Caco-2 (cell line): ENCODE data around the gene USP32. TPM values are rescaled to one million over a fixed set of nuclear protein-coding genes. Genes with fewer than 3 reads are reported as not detected.
A peak's percentile ranks its signal among the peaks of the same experiment; 100 is the strongest.

ENCODE experiments used
- BruUV-seq: library from RNA; stranded (reverse); fragments of 400-500 nt; replicated peaks from 2 replicates; lab custom pipeline; 2021; lab: Mats Ljungman, UMichigan
- CTCF ChIA-PET: fragments of 300-600 bp; sonication (Branson Sonifier 250); formaldehyde crosslinking; loops from one replicate; lab custom pipeline; 2022; ENCODE audit warnings: antibody characterized with exemption; lab: Charles Lee
- POLR2A ChIA-PET: fragments of 300-600 bp; sonication (Branson Sonifier 250); formaldehyde crosslinking; loops from one replicate; lab custom pipeline; 2022; ENCODE audit warnings: antibody characterized with exemption; lab: Charles Lee
- DNase-seq, 2 experiments: peaks; one replicate each; pipeline versions ENCODE4 v3.0.0 to v3.0.0-alpha.2; 2020 to 2022
- H3K27me3 ChIP-seq: replicated peaks from 2 replicates; pipeline ENCODE4 v1.6.0; 2011; ENCODE audit warnings: low read length; ENCODE audit not compliant: control insufficient read depth, insufficient read depth
- H3K36me3 ChIP-seq: 2 replicates; pipeline ENCODE4 v1.5.1; 2011; ENCODE audit warnings: low read length; ENCODE audit not compliant: control insufficient read depth, insufficient read depth
- H3K4me1 ChIP-seq: fragments of 250-450 bp; sonication (Bioruptor Pico); 2 replicates; pipeline ENCODE4 v1.5.1; 2020; ENCODE audit warnings: mild to moderate bottlenecking
- H3K4me3 ChIP-seq: 2 replicates; pipeline ENCODE4 v1.5.1; 2011; ENCODE audit warnings: low read depth, mild to moderate bottlenecking, control low read depth, low read length
- H3K9me3 ChIP-seq: fragments of 250-450 bp; sonication (Bioruptor Pico); 2 replicates; pipeline ENCODE4 v1.5.1; 2020; ENCODE audit warnings: mild to moderate bottlenecking, moderate library complexity
- H3K27ac Mint-ChIP-seq: one replicate; pipeline ENCODE4 v1.8.0; 2022; ENCODE audit warnings: mixed read lengths; ENCODE audit not compliant: unreplicated experiment
- H3K27me3 Mint-ChIP-seq: one replicate; pipeline ENCODE4 v1.8.0; 2022; ENCODE audit warnings: mixed read lengths; ENCODE audit not compliant: insufficient read depth, unreplicated experiment
- H3K36me3 Mint-ChIP-seq: one replicate; pipeline ENCODE4 v1.8.0; 2022; ENCODE audit warnings: mild to moderate bottlenecking, mixed read lengths; ENCODE audit not compliant: insufficient read depth, unreplicated experiment
- H3K4me1 Mint-ChIP-seq: one replicate; pipeline ENCODE4 v1.8.0; 2022; ENCODE audit warnings: low read depth, mixed read lengths; ENCODE audit not compliant: unreplicated experiment
- H3K4me3 Mint-ChIP-seq: one replicate; pipeline ENCODE4 v1.8.0; 2022; ENCODE audit warnings: mild to moderate bottlenecking, moderate library complexity, mixed read lengths; ENCODE audit not compliant: unreplicated experiment
- H3K9me3 Mint-ChIP-seq: one replicate; pipeline ENCODE4 v1.8.0; 2022; ENCODE audit warnings: mixed read lengths; ENCODE audit not compliant: unreplicated experiment
- intact Hi-C: fragments of 100-400 bp; cut with micrococcal nuclease; formaldehyde crosslinking; loops from one replicate; pipeline ENCODE4 v1.10.0; 2022; ENCODE audit not compliant: unreplicated experiment
- total RNA-seq: library from RNA; stranded (reverse); gene quantifications from 2 replicates; pipeline ENCODE4 v1.2.3, GENCODE V29; 2022
- TF ChIP-seq, protein P1 (sequence below), 2 experiments: fragments of 200-600 bp in 1 of 2; IDR thresholded peaks; 1 replicate in 1 of 2; 2 replicates in 1 of 2; pipeline versions ENCODE4 v1.5.1 to v1.8.0; 2011 to 2022; ENCODE audit warnings: antibody characterized with exemption in 1 of 2, control low read depth in 1 of 2, inconsistent platforms in 1 of 2, low read depth in 1 of 2, low read length in 1 of 2, mild to moderate bottlenecking in 1 of 2, moderate library complexity in 1 of 2; ENCODE audit not compliant: insufficient read depth in 1 of 2, severe bottlenecking in 1 of 2, unreplicated experiment in 1 of 2

The USP32 gene
- total RNA-seq, 1 experiment from 2014 or later, result 53.3 TPM

GRCh38 chr17:60156746-60157145 is 235.2 kb downstream of the USP32 start:
- Mint-ChIP-seq H3K9me3 (no peaks in the 10 kb centered on the region), H3K36me3 (no peaks in the 10 kb centered on the region), H3K27me3 (no peaks in the 10 kb centered on the region), H3K27ac (no peak overlapping the region), H3K4me1 (peaks cover 7% of the 10 kb centered on the region), H3K4me3 (no peak overlapping the region)
- no peak for DNase-seq
- H3K4me1 ChIP-seq, result peaks cover 5% of the 10 kb centered on the region
- ChIA-PET POLR2A (no interaction called here), CTCF (no interaction called here)
- no TSS peak for BruUV-seq
- intact Hi-C loops, result no loop called here
- no peaks in the 10 kb centered on the region for H3K9me3 ChIP-seq
- no peak overlapping the region for H3K4me3 ChIP-seq
- no peaks in the 10 kb centered on the region for H3K36me3 ChIP-seq
- H3K27me3 ChIP-seq, result no peaks in the 10 kb centered on the region
- TF ChIP-seq, protein P1, sequence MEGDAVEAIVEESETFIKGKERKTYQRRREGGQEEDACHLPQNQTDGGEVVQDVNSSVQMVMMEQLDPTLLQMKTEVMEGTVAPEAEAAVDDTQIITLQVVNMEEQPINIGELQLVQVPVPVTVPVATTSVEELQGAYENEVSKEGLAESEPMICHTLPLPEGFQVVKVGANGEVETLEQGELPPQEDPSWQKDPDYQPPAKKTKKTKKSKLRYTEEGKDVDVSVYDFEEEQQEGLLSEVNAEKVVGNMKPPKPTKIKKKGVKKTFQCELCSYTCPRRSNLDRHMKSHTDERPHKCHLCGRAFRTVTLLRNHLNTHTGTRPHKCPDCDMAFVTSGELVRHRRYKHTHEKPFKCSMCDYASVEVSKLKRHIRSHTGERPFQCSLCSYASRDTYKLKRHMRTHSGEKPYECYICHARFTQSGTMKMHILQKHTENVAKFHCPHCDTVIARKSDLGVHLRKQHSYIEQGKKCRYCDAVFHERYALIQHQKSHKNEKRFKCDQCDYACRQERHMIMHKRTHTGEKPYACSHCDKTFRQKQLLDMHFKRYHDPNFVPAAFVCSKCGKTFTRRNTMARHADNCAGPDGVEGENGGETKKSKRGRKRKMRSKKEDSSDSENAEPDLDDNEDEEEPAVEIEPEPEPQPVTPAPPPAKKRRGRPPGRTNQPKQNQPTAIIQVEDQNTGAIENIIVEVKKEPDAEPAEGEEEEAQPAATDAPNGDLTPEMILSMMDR (IDR thresholded peaks at IDR 0.05; ENCODE audit: insufficient read depth in 1 of 2, low read depth in 1 of 2, low read length in 1 of 2, severe bottlenecking in 1 of 2, unreplicated experiment in 1 of 2), result no peak

- H3K9me3 ChIP-seq, result no peaks in the 10 kb centered on the region
- Mint-ChIP-seq H3K4me3 (no peak overlapping the region), H3K27ac (no peak overlapping the region), H3K27me3 (no peaks in the 10 kb centered on the region), H3K4me1 (peaks cover 2% of the 10 kb centered on the region), H3K36me3 (no peaks in the 10 kb centered on the region), H3K9me3 (no peaks in the 10 kb centered on the region)
- no TSS peak for BruUV-seq
- no peaks in the 10 kb centered on the region for H3K27me3 ChIP-seq
- no peak overlapping the region for H3K4me3 ChIP-seq
- POLR2A ChIA-PET, result no interaction called here
- intact Hi-C loops, result no loop called here
- CTCF ChIA-PET, result no interaction called here
- peak in 1 of 2 experiments; percentile 4 for DNase-seq
- no peaks in the 10 kb centered on the region for H3K36me3 ChIP-seq
- TF ChIP-seq, protein P1 (IDR thresholded peaks at IDR 0.05; ENCODE audit: insufficient read depth in 1 of 2, low read depth in 1 of 2, low read length in 1 of 2, severe bottlenecking in 1 of 2, unreplicated experiment in 1 of 2), result no peak
- H3K4me1 ChIP-seq, result peaks cover 13% of the 10 kb centered on the region
Observed at GRCh38 chr17:60155815-60156214, 236.1 kb downstream of the USP32 start.

GRCh38 chr17:60155427-60155814 is 236.5 kb downstream of the USP32 start:
- peak in 1 of 2 experiments; percentile 7 for DNase-seq
- Mint-ChIP-seq H3K9me3 (no peaks in the 10 kb centered on the region), H3K4me3 (no peak overlapping the region), H3K27ac (no peak overlapping the region), H3K36me3 (no peaks in the 10 kb centered on the region), H3K27me3 (no peaks in the 10 kb centered on the region), H3K4me1 (no peaks in the 10 kb centered on the region)
- intact Hi-C loops, result no loop called here
- BruUV-seq, result no TSS peak
- peaks cover 15% of the 10 kb centered on the region for H3K4me1 ChIP-seq
- ChIA-PET CTCF (no interaction called here), POLR2A (no interaction called here)
- no peak overlapping the region for H3K4me3 ChIP-seq
- no peaks in the 10 kb centered on the region for H3K36me3 ChIP-seq
- H3K9me3 ChIP-seq, result no peaks in the 10 kb centered on the region
- no peaks in the 10 kb centered on the region for H3K27me3 ChIP-seq
- TF ChIP-seq, protein P1 (IDR thresholded peaks at IDR 0.05; ENCODE audit: insufficient read depth in 1 of 2, low read depth in 1 of 2, low read length in 1 of 2, severe bottlenecking in 1 of 2, unreplicated experiment in 1 of 2), result no peak
